HL-60 (cell line): ENCODE measurements around the gene RNF40.
"Not testable (repeated sequence)": the region's sequence is repeated elsewhere in the genome, so short reads cannot be mapped to it uniquely, and the experiment has no call there.

ENCODE experiments used
- DNase-seq, 2 experiments: peaks; one replicate each; pipeline ENCODE4 v3.0.0-alpha.2; 2010 to 2020; ENCODE audit warnings: low read depth in 1 of 2, low spot score in 1 of 2
- H3K27ac ChIP-seq: fragments of 250-450 bp; sonication (Bioruptor Pico); replicated peaks from 2 replicates; pipeline ENCODE4 v1.5.1; 2020; ENCODE audit warnings: mild to moderate bottlenecking, moderate library complexity
- H3K27me3 ChIP-seq: fragments of 250-450 bp; sonication (Bioruptor Pico); 2 replicates; pipeline ENCODE4 v1.5.1; 2021; ENCODE audit warnings: mild to moderate bottlenecking, moderate library complexity; ENCODE audit not compliant: insufficient read depth, poor library complexity, severe bottlenecking
- H3K4me3 ChIP-seq: replicated peaks from 2 replicates; pipeline ENCODE4 v1.5.1; 2011; ENCODE audit warnings: mild to moderate bottlenecking, control low read depth, low read length; ENCODE audit not compliant: insufficient read depth
- CTCF ChIP-seq: IDR thresholded peaks from one replicate; pipeline ENCODE4 v1.5.1; 2011; ENCODE audit warnings: low read length, control low read depth, inconsistent platforms; ENCODE audit not compliant: insufficient read depth
- GABPA ChIP-seq: IDR thresholded peaks from 2 replicates; pipeline ENCODE4 v1.6.1; 2012; ENCODE audit warnings: low read depth
- POLR2AphosphoS5 ChIP-seq: IDR thresholded peaks from 2 replicates; pipeline ENCODE4 v1.6.1; 2012; ENCODE audit warnings: low read depth
- REST ChIP-seq: IDR thresholded peaks from 2 replicates; pipeline ENCODE4 v1.6.1; 2012; ENCODE audit warnings: low read depth; ENCODE audit not compliant: insufficient replicate concordance
- SPI1 ChIP-seq: IDR thresholded peaks from 2 replicates; pipeline ENCODE4 v1.6.1; 2012; ENCODE audit warnings: low read depth, mild to moderate bottlenecking, borderline replicate concordance

Gene RNF40

GRCh38 chr16:30816769-30817168 lies 54.6 kb downstream of the RNF40 start:
- Histone ChIP-seq H3K27ac (no peak overlapping the region), H3K4me3 (no peak overlapping the region), H3K27me3 (no peaks in the 10 kb centered on the region)
- DNase-seq: no peak
- no peak for TF ChIP-seq CTCF

GRCh38 chr16:30820952-30821421 lies 58.9 kb downstream of the RNF40 start:
- no peak for DNase-seq
- TF ChIP-seq POLR2AphosphoS5 (no peak), GABPA (no peak), CTCF (no peak), SPI1 (no peak), REST (no peak)
- H3K27ac ChIP-seq: no peak overlapping the region

GRCh38 chr16:30821441-30821840 lies 59.3 kb downstream of the RNF40 start:
- not testable (repeated sequence) for H3K4me3 ChIP-seq, H3K27me3 ChIP-seq, DNase-seq, H3K27ac ChIP-seq

More at GRCh38 chr16:30820952-30821421, 58.9 kb downstream of the RNF40 start:
- H3K27me3 ChIP-seq: no peaks in the 10 kb centered on the region
- no peak overlapping the region for H3K4me3 ChIP-seq

- TF ChIP-seq GABPA (no peak), REST (no peak), SPI1 (no peak), POLR2AphosphoS5 (no peak), CTCF (no peak)
- no peak overlapping the region for H3K4me3 ChIP-seq
- no peak for DNase-seq
- no peak overlapping the region for H3K27ac ChIP-seq
- H3K27me3 ChIP-seq: no peaks in the 10 kb centered on the region
These were observed 59.8 kb downstream of the RNF40 start for GRCh38 chr16:30821891-30822290.
